Endometrium (tissue), 2 donors: ENCODE measurements around the gene CDX4.
"Not testable (repeated sequence)": the region's sequence is repeated elsewhere in the genome, so short reads cannot be mapped to it uniquely, and the experiment has no call there.

Source experiments
- FAIRE-seq: peaks from 2 replicates; lab custom pipeline; 2012; peaks lifted over from hg19 to GRCh38; lab: Jason Lieb, UNC
- donor health status: control.
- donor health status: control.

The CDX4 gene

GRCh38 chrX:73446831-73447230 is at the start of gene CDX4:
TSS of gene CDX4 (plus strand) at chrX:73447053. CDS start at chrX:73447254, 201 bp downstream.
- no peak for FAIRE-seq

GRCh38 chrX:73398185-73398914 is 48.5 kb upstream of the CDX4 start:
- FAIRE-seq = no peak

- no peak for FAIRE-seq
Observed at GRCh38 chrX:73400136-73400748, 46.6 kb upstream of the CDX4 start.

- FAIRE-seq = no peak
Observed at GRCh38 chrX:73401591-73402266, 45.1 kb upstream of the CDX4 start.

GRCh38 chrX:73412930-73413329 is 33.9 kb upstream of the CDX4 start:
- no peak for FAIRE-seq

GRCh38 chrX:73447311-73447794 is 500 bp downstream of the CDX4 start:
- FAIRE-seq = no peak

GRCh38 chrX:73448379-73448778 is 1.5 kb downstream of the CDX4 start:
- no peak for FAIRE-seq

GRCh38 chrX:73455171-73455570 is 8.3 kb downstream of the CDX4 start:
- FAIRE-seq = no peak

- FAIRE-seq = no peak
Observed at GRCh38 chrX:73457306-73457705, 10.5 kb downstream of the CDX4 start.

- FAIRE-seq = no peak
Observed at GRCh38 chrX:73468376-73468775, 21.5 kb downstream of the CDX4 start.

- no peak for FAIRE-seq
Observed at GRCh38 chrX:73478961-73479360, 32.1 kb downstream of the CDX4 start.

- FAIRE-seq = no peak
Observed at GRCh38 chrX:73481521-73481920, 34.7 kb downstream of the CDX4 start.

GRCh38 chrX:73490661-73491060 is 43.8 kb downstream of the CDX4 start:
- no peak for FAIRE-seq

- FAIRE-seq = not testable (repeated sequence)
Observed at GRCh38 chrX:73492178-73492577, 45.3 kb downstream of the CDX4 start.
